ENCODE data around the gene TJP3. TPM values are rescaled to one million over a fixed set of nuclear protein-coding genes. Genes with fewer than 3 reads are reported as not detected.

Gene TJP3
- total RNA-seq, 2 donors from 2014 or later, result 0.57 to 2.1 TPM

DNA sequence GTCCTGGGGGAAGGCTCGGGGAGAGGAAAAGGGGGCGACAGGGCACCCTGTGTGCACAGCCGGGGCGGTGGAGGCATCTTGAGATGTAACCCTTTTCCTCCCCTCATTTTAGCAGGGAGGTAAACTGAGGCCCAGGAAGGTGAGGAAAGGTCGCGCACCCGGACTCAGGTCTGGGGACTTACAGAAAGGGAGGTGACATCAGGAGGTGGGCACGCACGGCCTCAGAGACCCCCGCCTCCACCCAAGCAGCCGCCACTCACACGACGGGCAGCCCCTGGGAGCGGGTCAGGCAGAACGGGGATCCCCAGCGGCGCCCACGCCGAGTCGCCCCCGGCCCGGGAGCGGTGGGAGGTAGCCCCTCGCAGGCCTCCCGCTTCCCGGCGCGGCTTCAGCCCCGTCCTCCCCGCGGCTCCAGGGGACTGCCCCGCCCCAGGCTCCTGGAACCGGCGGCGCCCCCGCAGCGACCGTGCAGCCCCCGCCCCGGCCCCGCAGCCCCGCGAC lies 8.4 kb upstream of the TJP3 start:
- Mint-ChIP-seq H3K4me1 (ENCODE audit: low read depth in 2 of 2) (peaks cover 11 to 27% of the 10 kb centered on the region in 2 donors), H3K27ac (peak overlapping the region in 1 of 2 donors; percentile 83), H3K4me3 (peak overlapping the region; percentile 82), H3K27me3 (no peaks in the 10 kb centered on the region), H3K9me3 (no peaks in the 10 kb centered on the region), H3K36me3 (no peaks in the 10 kb centered on the region)
- ATAC-seq (no peak), DNase-seq (ENCODE audit: low spot score) (peak; percentile 74)

DNA sequence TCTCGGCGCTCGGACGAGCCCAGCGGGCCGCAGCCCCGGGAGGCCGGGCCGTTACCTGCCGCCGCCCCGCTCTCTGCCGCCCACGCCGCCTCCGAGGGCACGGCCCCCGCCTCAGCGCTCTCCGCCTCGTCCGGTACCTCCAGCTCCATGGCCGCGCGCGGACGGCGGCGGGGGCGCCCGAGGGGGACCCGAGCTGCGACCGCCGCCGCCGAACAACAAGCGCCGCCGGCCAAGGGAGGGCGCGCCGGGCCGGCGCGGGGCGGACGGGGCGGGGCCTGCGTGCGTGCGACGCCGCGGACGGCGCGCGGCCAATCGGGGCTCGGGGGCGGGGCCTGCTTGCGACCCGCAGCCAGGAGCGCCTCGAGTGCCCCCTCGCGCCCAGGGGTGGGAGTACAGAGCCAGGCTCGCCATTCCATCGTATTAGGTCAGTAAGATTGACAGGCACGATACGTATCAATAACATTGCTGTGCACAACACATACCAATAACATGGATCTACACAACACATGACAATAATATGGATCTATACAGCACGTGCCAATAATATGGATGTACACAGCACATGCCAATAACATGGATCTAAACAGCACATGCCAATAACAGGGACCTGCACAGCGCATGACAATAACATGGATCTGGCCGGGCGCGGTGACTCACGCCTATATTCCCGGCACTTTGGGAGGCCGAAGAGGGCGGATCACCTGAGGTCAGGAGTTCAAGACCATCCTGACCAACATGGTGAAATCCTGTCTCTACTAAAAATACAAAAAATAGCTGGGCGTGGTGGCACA lies 7.7 kb upstream of the TJP3 start, which contains the start of gene PIP5K1C:
PIP5K1C (minus strand) TSS at position 227 of the 791 bp plus-strand sequence; CDS start at position 149, 78 bp downstream.
- H3K9me3 Mint-ChIP-seq, result no peaks in the 10 kb centered on the region
- ATAC-seq, result peak; percentile 98
- peak within 1 kb of the TSS in 1 of 2 donors; percentile 83 for H3K27ac Mint-ChIP-seq
- H3K36me3 Mint-ChIP-seq, result no peaks in the 10 kb centered on the region
- DNase-seq (ENCODE audit: low spot score), result peak; percentile 94
- H3K4me3 Mint-ChIP-seq, result peak within 1 kb of the TSS; percentile 82
- H3K4me1 Mint-ChIP-seq (ENCODE audit: low read depth in 2 of 2), result peaks cover 11 to 27% of the 10 kb centered on the region in 2 donors
- no peaks in the 10 kb centered on the region for H3K27me3 Mint-ChIP-seq

DNA sequence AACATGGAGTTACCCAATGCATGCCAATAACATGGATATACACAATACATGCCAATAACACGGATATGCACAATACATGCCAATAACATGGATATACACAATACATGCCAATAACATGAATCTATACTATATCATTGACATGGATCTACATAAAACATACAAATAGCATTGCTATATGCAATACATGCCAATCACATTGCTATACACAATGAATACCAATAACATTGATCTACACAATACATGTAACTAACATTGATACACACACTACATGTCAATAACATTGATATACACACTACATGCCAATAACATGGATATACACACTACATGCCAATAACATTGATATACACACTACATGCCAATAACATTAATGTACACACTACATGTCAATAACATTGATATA lies 7.0 kb upstream of the TJP3 start:
- H3K27ac Mint-ChIP-seq, result peak overlapping the region in 1 of 2 donors; percentile 50
- H3K36me3 Mint-ChIP-seq, result no peaks in the 10 kb centered on the region
- peak overlapping the region; percentile 82 for H3K4me3 Mint-ChIP-seq
- ATAC-seq (no peak), DNase-seq (ENCODE audit: low spot score) (no peak)
- no peaks in the 10 kb centered on the region for H3K27me3 Mint-ChIP-seq
- peaks cover 11 to 24% of the 10 kb centered on the region in 2 donors for H3K4me1 Mint-ChIP-seq (ENCODE audit: low read depth in 2 of 2)
- H3K9me3 Mint-ChIP-seq, result no peaks in the 10 kb centered on the region

DNA sequence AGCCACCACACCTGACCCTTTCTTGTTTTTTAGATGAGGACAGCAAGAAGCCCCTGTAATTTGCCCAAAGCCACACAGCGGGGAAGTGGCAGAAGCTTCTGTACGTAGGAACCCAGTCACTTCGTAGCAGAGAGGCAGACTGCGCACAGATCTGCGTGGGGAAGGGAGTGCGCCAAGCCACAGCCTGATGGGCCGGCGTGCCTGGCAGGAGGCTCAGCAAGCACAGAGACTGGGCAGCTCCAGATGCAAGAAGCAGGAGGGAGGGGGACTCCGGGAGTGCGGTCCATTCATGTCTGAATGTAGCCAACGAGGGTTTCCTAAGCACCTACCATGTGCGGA lies 347 bp upstream of the TJP3 start:
- ATAC-seq, result no peak
- no peak overlapping the region for H3K4me3 Mint-ChIP-seq
- no peaks in the 10 kb centered on the region for H3K36me3 Mint-ChIP-seq
- no peaks in the 10 kb centered on the region for H3K27me3 Mint-ChIP-seq
- no peak overlapping the region for H3K27ac Mint-ChIP-seq
- no peaks in the 10 kb centered on the region for H3K9me3 Mint-ChIP-seq
- H3K4me1 Mint-ChIP-seq (ENCODE audit: low read depth in 2 of 2), result peaks cover 0 to 2% of the 10 kb centered on the region in 2 donors
- peak; percentile 56 for DNase-seq (ENCODE audit: low spot score)

DNA sequence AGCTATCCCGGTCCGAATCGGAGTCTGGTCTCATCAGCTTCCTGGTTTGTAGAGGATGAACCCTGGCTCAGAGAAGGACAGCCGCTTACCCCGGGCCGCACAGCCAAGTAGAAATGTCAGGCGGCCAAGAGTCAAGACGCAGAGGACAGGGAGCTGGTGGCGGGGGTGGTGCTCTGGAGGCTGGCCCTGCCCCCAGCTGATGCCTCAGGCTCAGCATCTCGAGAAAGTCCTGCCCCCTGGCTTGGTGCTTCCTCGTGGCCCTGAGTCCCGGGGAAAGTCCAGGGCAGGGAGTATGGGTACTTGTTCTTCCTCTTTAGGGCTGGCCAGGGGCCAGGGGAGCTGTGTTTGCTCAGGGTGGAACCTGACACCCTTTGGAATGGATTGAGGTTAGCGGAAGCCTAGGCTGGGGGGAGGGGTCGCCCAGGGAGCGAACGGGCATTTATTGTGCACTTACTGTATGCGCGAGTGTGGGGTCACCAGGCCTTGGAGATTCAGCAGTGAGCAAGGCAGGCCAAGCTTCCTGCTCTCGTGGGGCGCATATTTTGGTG lies 2.2 kb downstream of the TJP3 start:
- Mint-ChIP-seq H3K4me3 (no peak overlapping the region), H3K4me1 (ENCODE audit: low read depth in 2 of 2) (peaks cover 0 to 2% of the 10 kb centered on the region in 2 donors), H3K36me3 (no peaks in the 10 kb centered on the region), H3K27ac (no peak overlapping the region), H3K9me3 (no peaks in the 10 kb centered on the region), H3K27me3 (no peaks in the 10 kb centered on the region)
- ATAC-seq, result no peak
- DNase-seq (ENCODE audit: low spot score), result peak; percentile 59

DNA sequence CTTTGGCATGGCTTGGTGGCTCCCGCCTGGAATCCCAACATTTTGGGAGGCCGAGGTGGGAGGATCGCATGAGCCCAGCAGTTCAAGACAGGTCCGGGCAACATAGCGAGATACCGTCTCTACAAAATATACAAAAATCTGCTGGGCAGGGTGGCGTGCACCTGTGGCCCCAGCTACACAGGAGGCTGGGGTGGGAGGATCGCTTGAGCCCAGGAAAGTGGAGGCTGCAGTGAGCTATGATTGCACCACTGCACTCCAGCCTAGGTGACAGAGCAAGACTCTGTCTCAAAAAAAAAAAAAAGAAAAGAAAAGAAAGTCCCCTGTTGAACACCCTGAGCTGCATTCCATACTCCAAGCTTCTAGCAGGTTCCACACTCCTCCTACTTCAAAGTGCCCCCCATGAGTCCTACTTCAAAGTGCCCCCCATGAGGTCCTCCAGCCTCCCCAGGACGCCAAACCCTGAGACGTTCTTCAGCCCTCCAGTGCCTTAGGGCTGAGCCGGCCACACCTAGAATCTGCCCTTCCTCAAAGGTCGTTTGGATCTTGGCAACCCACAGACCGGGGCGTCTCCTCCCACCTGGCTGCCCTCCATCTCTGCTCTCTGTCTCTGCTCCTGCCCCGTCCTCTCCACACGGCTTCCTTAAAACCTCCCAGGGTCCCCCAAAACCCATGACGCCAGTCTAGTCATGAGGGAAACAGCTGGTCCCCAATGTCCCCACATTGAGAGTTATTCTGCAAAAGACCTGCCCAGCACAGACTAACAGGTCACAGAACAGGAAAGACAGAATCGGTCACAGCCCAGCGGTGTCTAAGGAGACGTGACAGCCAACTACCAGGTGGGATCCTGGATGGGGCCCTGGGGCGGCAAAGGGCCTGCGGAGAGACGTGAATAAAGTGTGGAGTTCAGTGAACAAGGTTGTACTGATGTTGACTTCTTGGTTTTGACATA lies 4.8 kb downstream of the TJP3 start:
- Mint-ChIP-seq H3K9me3 (no peaks in the 10 kb centered on the region), H3K4me1 (ENCODE audit: low read depth in 2 of 2) (no peaks in the 10 kb centered on the region), H3K4me3 (no peak overlapping the region), H3K27ac (no peak overlapping the region), H3K27me3 (no peaks in the 10 kb centered on the region), H3K36me3 (no peaks in the 10 kb centered on the region)
- ATAC-seq (peak in 1 of 2 donors; percentile 32), DNase-seq (ENCODE audit: low spot score) (peak; percentile 39)

DNA sequence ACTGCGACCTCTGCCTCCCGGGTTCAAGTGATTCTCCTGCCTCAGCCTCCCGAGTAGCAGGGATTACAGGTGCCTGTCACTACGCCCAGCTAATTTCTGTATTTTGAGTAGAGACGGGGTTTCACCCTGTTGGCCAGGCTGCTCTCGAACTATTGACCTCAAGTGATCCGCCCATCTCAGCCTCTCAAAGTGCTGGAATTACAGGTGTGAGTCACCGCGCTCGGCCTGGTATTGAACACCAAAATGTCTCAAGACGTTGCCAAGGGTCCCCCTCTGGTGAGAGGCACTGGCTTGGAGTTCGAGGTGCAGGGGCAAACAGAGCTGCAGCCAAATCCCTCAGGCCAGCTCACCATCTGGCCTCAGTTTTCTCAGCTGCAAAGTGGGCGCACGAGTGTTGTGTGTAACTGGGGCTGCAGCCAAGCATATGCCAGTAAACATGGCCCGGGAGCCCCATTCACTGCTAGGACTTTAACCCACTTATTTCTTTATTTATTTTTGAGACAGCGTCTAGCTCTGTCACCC lies 8.0 kb downstream of the TJP3 start:
- no peak for ATAC-seq
- DNase-seq (ENCODE audit: low spot score), result peak; percentile 44
- H3K36me3 Mint-ChIP-seq, result no peaks in the 10 kb centered on the region
- no peaks in the 10 kb centered on the region for H3K27me3 Mint-ChIP-seq
- H3K27ac Mint-ChIP-seq, result no peak overlapping the region
- H3K4me1 Mint-ChIP-seq (ENCODE audit: low read depth in 2 of 2), result peaks cover 0 to 4% of the 10 kb centered on the region in 2 donors
- H3K4me3 Mint-ChIP-seq, result no peak overlapping the region
- no peaks in the 10 kb centered on the region for H3K9me3 Mint-ChIP-seq

DNA sequence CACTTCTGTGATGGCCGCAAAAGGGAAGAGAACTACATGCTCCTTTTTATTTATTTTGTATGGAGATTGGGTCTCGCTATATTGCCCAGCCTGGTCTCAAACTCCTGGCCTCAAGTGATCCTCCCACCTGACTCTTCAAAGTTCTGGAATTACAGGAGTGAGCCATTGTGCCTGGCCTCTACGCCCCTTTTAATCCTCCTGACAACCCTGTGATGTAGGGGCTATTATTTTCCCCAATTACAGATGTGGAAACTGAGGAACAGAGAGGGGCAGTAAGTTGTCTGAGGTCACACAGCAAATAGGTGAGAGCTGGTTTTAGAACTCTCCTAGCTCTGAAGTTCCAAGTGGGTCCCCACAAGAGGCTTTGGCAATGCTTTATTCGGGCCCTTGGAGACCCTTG lies 11.7 kb downstream of the TJP3 start:
- Mint-ChIP-seq H3K27me3 (no peaks in the 10 kb centered on the region), H3K27ac (no peak overlapping the region), H3K36me3 (no peaks in the 10 kb centered on the region), H3K9me3 (no peaks in the 10 kb centered on the region), H3K4me1 (ENCODE audit: low read depth in 2 of 2) (peaks cover 0 to 6% of the 10 kb centered on the region in 2 donors), H3K4me3 (no peak overlapping the region)
- DNase-seq (ENCODE audit: low spot score) (no peak), ATAC-seq (no peak)

DNA sequence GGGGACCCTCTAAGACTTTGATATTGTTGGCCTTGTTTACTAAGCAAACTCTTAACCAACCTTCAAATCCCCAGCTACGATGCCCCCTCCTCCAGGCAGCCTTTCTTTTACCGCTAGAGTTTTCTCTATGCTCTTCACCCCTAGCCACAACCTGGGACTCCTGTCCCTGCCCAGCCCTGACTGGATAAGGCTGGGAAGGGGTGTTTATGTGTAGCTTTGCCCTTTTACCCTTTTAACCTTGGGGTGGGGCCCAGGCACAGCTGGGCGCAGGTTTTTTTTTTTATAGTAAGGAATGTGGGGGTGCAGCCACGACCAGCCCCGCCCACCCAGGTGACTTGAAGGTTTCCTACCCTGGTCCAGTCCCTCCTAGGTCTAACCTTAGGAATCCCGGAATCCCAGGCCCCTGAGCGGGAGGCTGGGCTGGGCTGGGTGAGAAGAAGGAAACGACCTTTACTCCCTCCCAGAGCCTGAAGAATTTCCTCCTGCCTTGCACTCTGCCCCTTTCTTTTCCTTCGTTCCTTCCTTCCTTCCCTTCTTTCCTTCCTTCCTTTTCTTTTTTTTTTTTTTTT lies 12.2 kb downstream of the TJP3 start:
- Mint-ChIP-seq H3K27me3 (no peaks in the 10 kb centered on the region), H3K4me3 (peak overlapping the region; percentile 47), H3K36me3 (no peaks in the 10 kb centered on the region), H3K4me1 (ENCODE audit: low read depth in 2 of 2) (peaks cover 0 to 6% of the 10 kb centered on the region in 2 donors), H3K9me3 (no peaks in the 10 kb centered on the region), H3K27ac (no peak overlapping the region)
- ATAC-seq (no peak), DNase-seq (ENCODE audit: low spot score) (peak; percentile 18)

DNA sequence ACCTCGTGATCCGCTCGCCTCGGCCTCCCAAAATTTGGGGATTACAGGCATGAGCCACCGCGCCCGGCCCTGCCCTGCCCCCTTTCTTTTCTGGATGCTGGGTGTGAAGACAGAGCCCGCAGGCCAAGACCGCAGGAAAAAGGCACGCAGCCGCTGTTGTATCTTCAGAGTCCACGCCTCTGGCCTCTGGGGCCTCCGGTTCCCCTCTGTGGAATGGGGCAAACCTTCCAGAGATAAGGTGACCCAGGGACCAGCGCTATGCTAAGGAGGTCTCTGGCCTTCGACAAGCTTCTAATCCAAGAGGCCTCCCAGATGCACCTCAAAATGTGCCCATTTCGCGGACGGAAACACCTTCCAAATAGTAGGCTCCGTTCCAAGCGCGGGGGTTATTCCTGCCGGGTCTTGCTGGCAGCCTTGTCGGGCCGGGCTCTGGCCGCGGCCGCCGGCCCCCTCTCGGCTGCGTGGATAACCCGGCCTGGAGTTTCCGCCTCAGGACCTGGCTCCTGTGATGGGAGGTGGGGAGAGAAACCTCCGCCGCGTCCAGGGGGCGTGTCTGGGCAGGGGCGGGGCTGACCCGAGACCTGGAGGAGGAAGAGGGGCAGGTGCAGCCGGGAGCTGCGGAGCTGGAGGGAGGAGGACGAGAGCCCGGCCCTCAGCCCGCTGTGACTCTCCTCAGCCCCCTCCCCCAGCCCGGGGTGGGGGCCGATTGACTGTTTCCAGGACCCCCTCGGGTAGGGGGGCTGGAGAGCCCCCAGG lies 13.1 kb downstream of the TJP3 start:
- peak overlapping the region; percentile 47 for H3K4me3 Mint-ChIP-seq
- H3K27ac Mint-ChIP-seq, result no peak overlapping the region

DNA sequence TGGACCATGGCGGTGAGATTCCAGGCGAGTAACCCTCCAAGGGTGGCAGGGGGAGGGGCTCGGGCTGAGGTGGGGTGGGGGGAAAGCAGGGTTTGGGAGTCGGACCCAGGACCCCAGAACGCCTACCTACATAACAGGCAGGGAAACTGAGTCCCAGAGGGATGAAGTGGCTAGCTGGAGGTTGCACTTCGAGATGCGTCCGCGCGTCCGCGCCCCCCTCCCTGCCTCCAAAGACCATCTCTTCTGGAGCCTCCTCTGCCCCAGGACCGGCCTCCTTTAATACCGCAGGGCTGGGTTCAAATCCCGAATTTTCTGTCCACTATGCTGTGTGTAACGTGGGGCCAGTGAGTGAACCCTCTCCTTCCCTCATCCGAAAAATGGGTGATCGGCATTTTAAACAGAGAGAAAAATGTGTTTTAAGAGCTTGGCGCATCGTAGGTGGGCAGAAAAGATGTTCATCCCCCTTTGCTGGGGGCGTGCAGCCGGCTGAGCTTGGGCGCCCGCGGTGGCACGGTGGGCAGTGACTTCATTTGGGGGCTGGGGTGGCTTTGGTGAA lies 13.8 kb downstream of the TJP3 start:
- Mint-ChIP-seq H3K9me3 (no peaks in the 10 kb centered on the region), H3K4me3 (peak overlapping the region; percentile 34), H3K36me3 (no peaks in the 10 kb centered on the region), H3K27ac (no peak overlapping the region), H3K27me3 (no peaks in the 10 kb centered on the region), H3K4me1 (ENCODE audit: low read depth in 2 of 2) (peaks cover 0 to 6% of the 10 kb centered on the region in 2 donors)
- ATAC-seq, result no peak
- DNase-seq (ENCODE audit: low spot score), result peak; percentile 34

More for the DNA sequence above, 13.1 kb downstream of the TJP3 start:
- peak; percentile 90 for DNase-seq (ENCODE audit: low spot score)
- peak; percentile 86 to 94 for ATAC-seq
- no peaks in the 10 kb centered on the region for H3K36me3 Mint-ChIP-seq
- H3K4me1 Mint-ChIP-seq (ENCODE audit: low read depth in 2 of 2), result peaks cover 0 to 6% of the 10 kb centered on the region in 2 donors
- H3K27me3 Mint-ChIP-seq, result no peaks in the 10 kb centered on the region
- no peaks in the 10 kb centered on the region for H3K9me3 Mint-ChIP-seq

DNA sequence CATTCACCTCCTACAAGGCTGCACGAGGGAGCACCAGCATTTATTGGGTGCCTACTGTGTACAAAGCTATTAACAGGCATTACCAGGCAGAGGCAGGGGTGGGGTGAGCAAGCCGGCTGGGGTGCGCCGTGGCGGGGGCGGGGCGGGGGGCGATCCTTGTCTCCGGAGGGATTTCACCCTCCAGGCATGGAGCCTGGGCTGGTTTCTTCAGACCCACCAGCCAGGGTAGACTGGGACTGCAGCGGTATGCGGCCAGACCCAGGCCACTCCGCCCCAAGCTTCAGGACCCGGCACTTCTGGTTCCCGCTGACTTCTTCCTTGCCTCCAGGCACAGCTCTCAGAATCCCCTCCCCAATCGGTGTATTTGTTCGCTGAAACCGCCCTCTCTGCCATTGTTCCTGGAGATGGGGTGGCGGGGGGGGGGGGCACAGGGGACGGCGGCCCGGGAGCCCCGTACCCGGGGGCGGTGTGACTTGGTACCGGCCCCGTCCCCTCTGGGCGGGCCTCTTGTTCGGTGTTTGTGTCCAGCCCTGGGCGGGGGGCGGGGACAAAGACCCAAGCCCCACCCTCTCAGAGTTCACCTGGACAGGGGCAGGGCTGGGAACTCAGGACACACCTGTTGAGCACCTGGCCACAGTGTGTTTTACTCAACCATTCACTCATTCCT lies 14.4 kb downstream of the TJP3 start:
- H3K27ac Mint-ChIP-seq, result no peak overlapping the region
- no peak for ATAC-seq
- no peaks in the 10 kb centered on the region for H3K36me3 Mint-ChIP-seq
- peak overlapping the region; percentile 34 for H3K4me3 Mint-ChIP-seq
- no peaks in the 10 kb centered on the region for H3K9me3 Mint-ChIP-seq
- H3K27me3 Mint-ChIP-seq, result no peaks in the 10 kb centered on the region
- H3K4me1 Mint-ChIP-seq (ENCODE audit: low read depth in 2 of 2), result peaks cover 0 to 6% of the 10 kb centered on the region in 2 donors
- DNase-seq (ENCODE audit: low spot score), result peak; percentile 49

All from natural killer cell treated with Interleukin-12 subunit alpha and Interleukin-12 subunit beta and Interleukin-15 and Interleukin-18, amount 100 ng/mL, for 72 hours (primary cell).